Gastroesophageal sphincter (tissue), 4 donors: ENCODE data around the gene ATP2C1. TPM values are rescaled to one million over a fixed set of nuclear protein-coding genes. Genes with fewer than 3 reads are reported as not detected.

Experiments
- ATAC-seq: fragments of 150-250 bp; one replicate; pipeline ENCODE4 v1.9.1; 2016; ENCODE audit warnings: mild to moderate bottlenecking, moderate library complexity
- H3K27ac ChIP-seq, 4 donors: fragments of 200-600 bp; sonication (generic) in 3 of 4; 1 replicate in 3 of 4; 2 replicates in 1 of 4; pipeline ENCODE4 v1.5.1; 2016 to 2019
- H3K27me3 ChIP-seq: fragments of 200-600 bp; sonication (generic); one replicate; pipeline ENCODE4 v1.5.1; 2019
- H3K36me3 ChIP-seq, 2 donors: fragments of 200-600 bp; sonication (generic); one replicate each; pipeline ENCODE4 v1.5.1; 2019; ENCODE audit warnings: control low read depth in 1 of 2
- H3K4me1 ChIP-seq, 3 donors: fragments of 200-600 bp; sonication (generic); 1 replicate in 2 of 3; 2 replicates in 1 of 3; pipeline ENCODE4 v1.5.1; 2016 to 2019; ENCODE audit warnings: control low read depth in 2 of 3
- H3K4me3 ChIP-seq, 2 donors: fragments of 200-600 bp; sonication (generic); one replicate each; pipeline ENCODE4 v1.5.1; 2019; ENCODE audit warnings: mild to moderate bottlenecking in 1 of 2, moderate library complexity in 1 of 2
- H3K9me3 ChIP-seq, 3 donors: fragments of 200-600 bp; sonication (generic); one replicate each; pipeline ENCODE4 v1.5.1; 2017 to 2019; ENCODE audit warnings: control low read depth in 2 of 3
- CTCF ChIP-seq, 4 experiments: fragments of 200-600 bp in 2 of 4; fragments of 450-650 bp in 2 of 4; sonication (generic) in 1 of 4; IDR thresholded peaks; one replicate each; pipeline ENCODE4 v1.5.1; 2017 to 2019; ENCODE audit warnings: antibody characterized with exemption in 4 of 4, mild to moderate bottlenecking in 2 of 4, moderate library complexity in 2 of 4
- EP300 ChIP-seq: sonication (generic); formaldehyde crosslinking; IDR thresholded peaks from one replicate; pipeline ENCODE4 v1.6.1; 2017; ENCODE audit warnings: antibody characterized with exemption, mild to moderate bottlenecking
- POLR2A ChIP-seq, 2 donors: fragments of 450-650 bp; IDR thresholded peaks; one replicate each; pipeline ENCODE4 v1.6.1; 2017; ENCODE audit warnings: antibody characterized with exemption in 2 of 2, mild to moderate bottlenecking in 2 of 2, moderate library complexity in 1 of 2
- POLR2AphosphoS5 ChIP-seq: sonication (generic); formaldehyde crosslinking; IDR thresholded peaks from one replicate; pipeline ENCODE4 v1.6.1; 2017; ENCODE audit warnings: antibody characterized with exemption
- WGBS, 2 donors: methylation state at CpG; one replicate each; pipeline ENCODE4 v1.1.5; 2018; ENCODE audit warnings: low coverage in 1 of 2; 5-methylcytosine and 5-hydroxymethylcytosine counted together
- total RNA-seq, 4 donors: library from RNA; depleted of rRNA; stranded (reverse); fragments of >200 nt; gene quantifications; one replicate each; pipeline ENCODE4 v1.1.0, GENCODE V29; 2016

ATP2C1 gene
- total RNA-seq, 4 donors from 2014 or later: 36.7 to 56.6 (median 44.8) TPM

- Histone ChIP-seq H3K27me3 (no peaks in the 10 kb centered on the region), H3K4me3 (no peak overlapping the region), H3K27ac (no peak overlapping the region), H3K9me3 (no peaks in the 10 kb centered on the region), H3K4me1 (no peaks in the 10 kb centered on the region), H3K36me3 (peaks cover 0 to 81% of the 10 kb centered on the region in 2 donors)
- 94 to 100% methylated on average over 2 of the region's 2 CpGs for WGBS, 2 donors
- ATAC-seq: no peak
- TF ChIP-seq EP300: no peak
- TF ChIP-seq POLR2A (IDR thresholded peaks at IDR 0.05): no peak
- TF ChIP-seq POLR2AphosphoS5: no peak
- no peak for TF ChIP-seq CTCF (IDR thresholded peaks at IDR 0.05)
Measured at GRCh38 chr3:131007256-131007655, 113.4 kb downstream of the ATP2C1 start.

GRCh38 chr3:131007782-131008181 lies 113.9 kb downstream of the ATP2C1 start:
- H3K4me1 ChIP-seq: no peaks in the 10 kb centered on the region
- no peak overlapping the region for H3K27ac ChIP-seq
- no peak overlapping the region for H3K4me3 ChIP-seq
- H3K27me3 ChIP-seq: no peaks in the 10 kb centered on the region
- no peak for ATAC-seq
- 94 to 100% methylated on average over 2 of the region's 2 CpGs for WGBS, 2 donors
- H3K36me3 ChIP-seq: peaks cover 0 to 81% of the 10 kb centered on the region in 2 donors
- H3K9me3 ChIP-seq: no peaks in the 10 kb centered on the region
- TF ChIP-seq EP300 (no peak), POLR2A (IDR thresholded peaks at IDR 0.05) (no peak), CTCF (IDR thresholded peaks at IDR 0.05) (no peak), POLR2AphosphoS5 (no peak)

- H3K27me3 ChIP-seq: no peaks in the 10 kb centered on the region
- 75 to 100% methylated on average over 1 of the region's 1 CpG for WGBS, 2 donors
Measured at GRCh38 chr3:131008326-131008725, 114.4 kb downstream of the ATP2C1 start.

GRCh38 chr3:131009698-131010097 lies 115.8 kb downstream of the ATP2C1 start:
- ATAC-seq: no peak
- TF ChIP-seq POLR2AphosphoS5 (no peak), POLR2A (IDR thresholded peaks at IDR 0.05) (no peak), EP300 (no peak), CTCF (IDR thresholded peaks at IDR 0.05) (no peak)
- Histone ChIP-seq H3K4me3 (no peak overlapping the region), H3K9me3 (no peaks in the 10 kb centered on the region), H3K36me3 (peaks cover 0 to 80% of the 10 kb centered on the region in 2 donors), H3K4me1 (no peaks in the 10 kb centered on the region), H3K27ac (no peak overlapping the region), H3K27me3 (no peaks in the 10 kb centered on the region)
- 100% methylated on average over 1 of the region's 1 CpG; no CpG with 5 or more reads in 1 of the 2 donors for WGBS, 2 donors

More at GRCh38 chr3:131008326-131008725, 114.4 kb downstream of the ATP2C1 start:
- ATAC-seq: no peak
- H3K4me3 ChIP-seq: no peak overlapping the region
- TF ChIP-seq EP300: no peak
- TF ChIP-seq POLR2A (IDR thresholded peaks at IDR 0.05): no peak
- TF ChIP-seq POLR2AphosphoS5: no peak
- TF ChIP-seq CTCF (IDR thresholded peaks at IDR 0.05): no peak
- peaks cover 0 to 77% of the 10 kb centered on the region in 2 donors for H3K36me3 ChIP-seq
- H3K4me1 ChIP-seq: no peaks in the 10 kb centered on the region
- H3K27ac ChIP-seq: no peak overlapping the region
- H3K9me3 ChIP-seq: no peaks in the 10 kb centered on the region

GRCh38 chr3:131018970-131019369 lies 125.1 kb downstream of the ATP2C1 start:
- Histone ChIP-seq H3K9me3 (no peaks in the 10 kb centered on the region), H3K27ac (no peak overlapping the region), H3K36me3 (peaks cover 0 to 49% of the 10 kb centered on the region in 2 donors), H3K4me3 (no peak overlapping the region), H3K27me3 (no peaks in the 10 kb centered on the region), H3K4me1 (peaks cover 0 to 34% (median 0%) of the 10 kb centered on the region in 3 donors)
- WGBS, 2 donors: 81 to 84% methylated on average over 3 of the region's 3 CpGs
- ATAC-seq: no peak
- TF ChIP-seq POLR2A (IDR thresholded peaks at IDR 0.05): no peak
- no peak for TF ChIP-seq POLR2AphosphoS5
- TF ChIP-seq EP300: no peak
- no peak for TF ChIP-seq CTCF (IDR thresholded peaks at IDR 0.05)
